Measurements from ENCODE around the gene CCDC33. TPM values are rescaled to one million over a fixed set of nuclear protein-coding genes. Genes with fewer than 3 reads are reported as not detected.
A peak's percentile ranks its signal among the peaks of the same experiment; 100 is the strongest.

Gene CCDC33
- total RNA-seq, 3 donors from 2014 or later, result 0.22 TPM; not detected in 2

DNA sequence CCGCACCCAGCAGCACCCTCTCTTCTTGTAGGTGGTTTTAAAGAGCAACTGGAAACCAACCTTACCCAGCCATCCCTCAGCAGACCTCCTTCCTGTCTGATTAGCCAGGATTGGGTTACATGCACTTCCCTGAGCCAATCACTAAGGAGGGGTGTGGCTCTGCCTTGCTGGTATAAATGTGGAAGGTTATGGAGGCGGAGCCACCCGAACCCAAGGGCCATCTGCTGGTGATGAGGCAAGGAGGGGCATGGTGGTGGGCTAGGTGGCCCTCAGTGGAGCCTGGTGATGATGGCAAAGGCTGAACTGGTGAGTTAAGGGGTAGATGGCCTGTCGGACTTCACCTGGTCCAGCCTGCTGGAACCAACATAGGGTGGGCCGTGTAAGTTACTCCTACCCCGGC lies 39.8 kb downstream of the CCDC33 start:
- intact Hi-C loops (cut with DNase I, micrococcal nuclease), result no loop called here
- Histone ChIP-seq H3K4me3 (no peak overlapping the region), H3K36me3 (ENCODE audit: low read depth) (no peaks in the 10 kb centered on the region), H3K9me3 (no peaks in the 10 kb centered on the region), H3K4me1 (ENCODE audit: low read depth) (no peaks in the 10 kb centered on the region)
- ATAC-seq (no peak), DNase-seq (peak in 1 of 3 donors; percentile 16)
- TF ChIP-seq, protein P1, sequence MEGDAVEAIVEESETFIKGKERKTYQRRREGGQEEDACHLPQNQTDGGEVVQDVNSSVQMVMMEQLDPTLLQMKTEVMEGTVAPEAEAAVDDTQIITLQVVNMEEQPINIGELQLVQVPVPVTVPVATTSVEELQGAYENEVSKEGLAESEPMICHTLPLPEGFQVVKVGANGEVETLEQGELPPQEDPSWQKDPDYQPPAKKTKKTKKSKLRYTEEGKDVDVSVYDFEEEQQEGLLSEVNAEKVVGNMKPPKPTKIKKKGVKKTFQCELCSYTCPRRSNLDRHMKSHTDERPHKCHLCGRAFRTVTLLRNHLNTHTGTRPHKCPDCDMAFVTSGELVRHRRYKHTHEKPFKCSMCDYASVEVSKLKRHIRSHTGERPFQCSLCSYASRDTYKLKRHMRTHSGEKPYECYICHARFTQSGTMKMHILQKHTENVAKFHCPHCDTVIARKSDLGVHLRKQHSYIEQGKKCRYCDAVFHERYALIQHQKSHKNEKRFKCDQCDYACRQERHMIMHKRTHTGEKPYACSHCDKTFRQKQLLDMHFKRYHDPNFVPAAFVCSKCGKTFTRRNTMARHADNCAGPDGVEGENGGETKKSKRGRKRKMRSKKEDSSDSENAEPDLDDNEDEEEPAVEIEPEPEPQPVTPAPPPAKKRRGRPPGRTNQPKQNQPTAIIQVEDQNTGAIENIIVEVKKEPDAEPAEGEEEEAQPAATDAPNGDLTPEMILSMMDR (IDR thresholded peaks at IDR 0.05), result no peak

DNA sequence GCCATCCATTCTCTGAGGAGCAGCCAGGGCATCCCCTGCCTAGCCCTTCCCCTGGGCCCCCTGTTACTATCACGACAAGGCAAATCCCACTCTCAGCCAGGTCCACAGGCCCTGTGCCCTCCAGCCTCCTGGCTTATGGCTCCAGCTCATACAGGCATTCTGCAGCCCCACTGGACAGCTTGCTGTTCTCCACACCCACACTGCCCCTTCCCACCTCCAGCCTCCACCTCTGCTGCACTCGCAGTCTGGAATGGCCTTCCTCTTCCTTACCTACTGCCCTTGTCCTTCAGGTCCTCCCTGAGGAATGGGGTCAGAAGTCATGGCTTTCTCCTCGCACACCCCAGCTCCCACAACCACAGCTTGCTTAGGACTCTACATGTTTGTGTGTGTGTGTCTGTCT lies 40.4 kb downstream of the CCDC33 start:
- ATAC-seq (no peak), DNase-seq (peak in 1 of 3 donors; percentile 1)
- Histone ChIP-seq H3K4me1 (ENCODE audit: low read depth) (no peaks in the 10 kb centered on the region), H3K9me3 (no peaks in the 10 kb centered on the region), H3K36me3 (ENCODE audit: low read depth) (no peaks in the 10 kb centered on the region), H3K4me3 (no peak overlapping the region)
- intact Hi-C loops (cut with DNase I, micrococcal nuclease), result no loop called here
- TF ChIP-seq, protein P1 (IDR thresholded peaks at IDR 0.05), result no peak

DNA sequence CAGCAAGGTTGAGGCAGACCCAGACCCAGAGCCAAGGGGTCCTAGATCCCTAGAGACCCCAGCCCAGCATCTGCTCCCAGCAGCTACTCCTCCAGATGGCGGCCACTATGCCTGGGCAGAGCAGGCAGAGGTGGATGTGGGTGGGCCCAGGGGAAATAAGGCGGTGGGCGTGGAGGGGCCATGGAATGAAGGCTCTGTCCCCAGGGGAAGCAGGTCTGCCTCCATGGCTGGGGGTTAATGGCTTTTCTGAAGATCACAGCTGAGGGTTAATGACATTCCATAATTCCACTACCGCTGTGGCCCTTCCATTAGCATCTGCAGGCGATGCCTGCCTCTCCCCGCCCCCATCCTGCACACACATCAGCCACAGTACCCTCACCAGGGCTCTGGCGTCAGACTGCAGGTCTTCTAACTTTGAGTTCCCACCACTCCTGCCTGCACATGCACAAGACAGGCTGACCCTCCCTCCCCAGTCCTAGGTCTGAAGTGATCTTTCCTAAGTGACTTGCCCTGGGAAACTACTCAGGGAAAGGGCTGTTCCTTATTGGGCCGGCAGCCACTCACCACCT lies 41.2 kb downstream of the CCDC33 start:
- intact Hi-C loops (cut with DNase I, micrococcal nuclease), result no loop called here
- TF ChIP-seq, protein P1 (IDR thresholded peaks at IDR 0.05), result no peak
- ATAC-seq (no peak), DNase-seq (peak in 1 of 3 donors; percentile 18)
- H3K4me3 ChIP-seq, result no peak overlapping the region
- no peaks in the 10 kb centered on the region for H3K9me3 ChIP-seq
- no peaks in the 10 kb centered on the region for H3K36me3 ChIP-seq (ENCODE audit: low read depth)
- H3K4me1 ChIP-seq (ENCODE audit: low read depth), result no peaks in the 10 kb centered on the region

DNA sequence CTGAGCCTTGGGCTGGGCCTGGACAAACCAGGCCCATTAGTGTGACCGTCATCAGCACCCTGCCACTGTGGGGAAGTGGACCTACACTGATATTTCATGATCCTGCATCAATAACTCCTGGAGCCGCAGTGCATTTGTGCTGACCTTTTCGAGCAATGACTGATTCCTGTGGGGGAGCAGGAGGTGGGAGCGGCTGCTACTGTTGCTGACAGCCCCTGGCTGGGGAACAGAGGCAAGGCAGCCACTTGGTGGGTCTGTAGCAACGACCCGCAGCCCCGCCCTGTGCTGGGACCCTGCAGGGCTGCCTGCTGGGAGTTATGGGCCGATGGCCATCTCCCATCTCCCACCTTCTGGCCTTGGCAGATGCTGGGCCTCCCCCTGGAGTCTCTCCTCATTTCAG lies 42.1 kb downstream of the CCDC33 start:
- DNase-seq (peak in 1 of 3 donors; percentile 34), ATAC-seq (no peak)
- TF ChIP-seq, protein P1 (IDR thresholded peaks at IDR 0.05), result no peak
- no peaks in the 10 kb centered on the region for H3K4me1 ChIP-seq (ENCODE audit: low read depth)
- no peak overlapping the region for H3K4me3 ChIP-seq
- no peaks in the 10 kb centered on the region for H3K9me3 ChIP-seq
- intact Hi-C loops (cut with DNase I, micrococcal nuclease), result no loop called here
- no peaks in the 10 kb centered on the region for H3K36me3 ChIP-seq (ENCODE audit: low read depth)

DNA sequence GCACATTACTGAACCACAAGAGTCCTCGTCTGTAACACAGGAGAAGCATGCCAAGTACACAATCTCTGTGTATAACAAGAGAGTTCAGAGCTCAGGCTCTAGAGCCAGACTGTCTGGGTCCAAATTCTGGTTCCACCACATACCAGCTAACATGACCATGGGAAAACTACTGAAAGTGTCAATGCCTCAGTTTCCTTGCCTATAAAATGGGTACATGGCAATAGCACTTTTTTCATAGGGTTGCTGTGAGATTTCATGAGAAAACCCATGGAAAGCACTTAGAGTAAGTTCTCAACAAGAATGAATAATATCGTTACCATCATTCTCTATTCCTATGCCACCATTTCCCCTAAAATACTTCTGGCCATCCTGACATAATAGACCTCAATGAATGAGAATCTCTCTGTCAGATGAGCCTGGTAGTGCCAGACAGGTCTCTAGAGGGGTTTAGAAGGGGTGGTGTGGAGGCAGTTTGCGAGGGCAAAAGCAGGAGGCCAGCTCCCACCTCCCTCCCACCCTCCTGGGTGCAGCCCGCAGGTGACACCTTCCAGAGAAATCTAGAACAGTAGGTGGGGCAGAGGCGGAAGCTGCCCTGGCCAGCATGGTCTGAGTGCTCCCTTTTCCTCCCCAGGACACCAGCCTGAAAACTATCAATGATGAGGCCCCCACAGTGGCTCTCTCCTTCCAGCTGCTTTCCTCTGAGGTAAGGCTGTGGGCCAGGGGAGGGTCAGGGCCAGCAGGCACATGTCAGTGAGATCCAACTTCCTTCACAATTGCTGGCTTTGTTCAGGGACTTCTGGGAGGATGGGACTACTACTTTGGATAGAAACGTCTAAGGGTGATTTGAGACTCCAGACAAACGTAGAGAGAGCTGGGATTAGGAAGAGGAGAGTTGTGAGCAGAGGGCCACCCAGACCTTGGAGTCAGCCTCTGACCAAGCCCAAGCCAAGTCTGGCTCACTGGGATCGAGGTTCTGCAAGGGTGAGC lies 45.3 kb downstream of the CCDC33 start:
- Histone ChIP-seq H3K4me1 (ENCODE audit: low read depth) (no peaks in the 10 kb centered on the region), H3K36me3 (ENCODE audit: low read depth) (no peaks in the 10 kb centered on the region), H3K4me3 (no peak overlapping the region), H3K9me3 (no peaks in the 10 kb centered on the region)
- intact Hi-C loops (cut with DNase I, micrococcal nuclease), result no loop called here
- TF ChIP-seq, protein P1 (IDR thresholded peaks at IDR 0.05), result no peak
- DNase-seq (peak in 1 of 3 donors; percentile 8), ATAC-seq (no peak)
